SK-N-SH treated with all-trans-retinoic acid at 6 μM for 48 hours (cell line): ENCODE data around the gene GFRAL.
A peak's percentile ranks its signal among the peaks of the same experiment; 100 is the strongest.

Source experiments
- ATAC-seq: fragments of 200-7000 bp; cut with Tn5 transposase; 3 replicates; pipeline ENCODE4 v1.9.1; 2020; ENCODE audit warnings: mild to moderate bottlenecking, moderate library complexity
- ARNTL ChIP-seq: fragments of 450-650 bp; formaldehyde crosslinking; IDR thresholded peaks from 2 replicates; pipeline ENCODE4 v1.5.0; 2020; ENCODE audit warnings: low read depth, mild to moderate bottlenecking, moderate library complexity, borderline replicate concordance
- BACH2 ChIP-seq: fragments of 250-450 bp; sonication (Bioruptor Pico); IDR thresholded peaks from 2 replicates; pipeline ENCODE4 v1.9.0; 2021; ENCODE audit warnings: mild to moderate bottlenecking, borderline replicate concordance
- CREB5 ChIP-seq: fragments of 250-450 bp; sonication (Bioruptor Pico); IDR thresholded peaks from 2 replicates; pipeline ENCODE4 v1.5.1; 2020; ENCODE audit warnings: low read depth, mild to moderate bottlenecking, moderate library complexity
- CSDC2 ChIP-seq: fragments of 250-450 bp; sonication (Bioruptor Pico); IDR thresholded peaks from 2 replicates; pipeline ENCODE4 v1.5.0; 2020; ENCODE audit warnings: mild to moderate bottlenecking, moderate library complexity
- CSRNP3 ChIP-seq: fragments of 250-450 bp; sonication (Bioruptor Pico); IDR thresholded peaks from 2 replicates; pipeline ENCODE4 v1.5.1; 2021; ENCODE audit warnings: mild to moderate bottlenecking, moderate library complexity
- ESRRG ChIP-seq: fragments of 250-450 bp; sonication (Bioruptor Pico); IDR thresholded peaks from 2 replicates; pipeline ENCODE4 v1.6.1; 2021; ENCODE audit warnings: mild to moderate bottlenecking
- GLIS3 ChIP-seq: fragments of 250-450 bp; sonication (Bioruptor Pico); IDR thresholded peaks from 2 replicates; pipeline ENCODE4 v1.5.0; 2020; ENCODE audit warnings: mild to moderate bottlenecking, moderate library complexity
- ISL1 ChIP-seq: fragments of 250-450 bp; sonication (Bioruptor Pico); IDR thresholded peaks from 2 replicates; pipeline ENCODE4 v2.1.2; 2022; ENCODE audit warnings: mild to moderate bottlenecking, moderate library complexity
- OSR1 ChIP-seq: fragments of 250-450 bp; sonication (Bioruptor Pico); IDR thresholded peaks from 2 replicates; pipeline ENCODE4 v1.8.0; 2022; ENCODE audit warnings: moderate library complexity, mild to moderate bottlenecking, inconsistent platforms
- POU6F1 ChIP-seq: fragments of 250-450 bp; sonication (Bioruptor Pico); IDR thresholded peaks from 2 replicates; pipeline ENCODE4 v1.8.0; 2021; ENCODE audit warnings: low read depth, mild to moderate bottlenecking, moderate library complexity, borderline replicate concordance
- PPARA ChIP-seq: fragments of 250-450 bp; sonication (Bioruptor Pico); IDR thresholded peaks from 2 replicates; pipeline ENCODE4 v1.5.0; 2020; ENCODE audit warnings: mild to moderate bottlenecking, borderline replicate concordance
- RARB ChIP-seq: fragments of 250-450 bp; sonication (Bioruptor Pico); IDR thresholded peaks from 2 replicates; pipeline ENCODE4 v1.8.0; 2021; ENCODE audit warnings: mild to moderate bottlenecking, moderate library complexity
- SNAI2 ChIP-seq: fragments of 250-450 bp; sonication (Bioruptor Pico); IDR thresholded peaks from 2 replicates; pipeline ENCODE4 v1.5.0; 2020; ENCODE audit warnings: mild to moderate bottlenecking, moderate library complexity
- TCF4 ChIP-seq: fragments of 250-450 bp; sonication (Bioruptor Pico); IDR thresholded peaks from 2 replicates; pipeline ENCODE4 v1.8.0; 2021; ENCODE audit warnings: mild to moderate bottlenecking, moderate library complexity, borderline replicate concordance
- TOX ChIP-seq: fragments of 250-450 bp; sonication (Bioruptor Pico); IDR thresholded peaks from 2 replicates; pipeline ENCODE4 v1.8.0; 2021; ENCODE audit warnings: mild to moderate bottlenecking, moderate library complexity, borderline replicate concordance
- TSHZ2 ChIP-seq: fragments of 250-450 bp; sonication (Bioruptor Pico); IDR thresholded peaks from 2 replicates; pipeline ENCODE4 v1.5.0; 2020; ENCODE audit warnings: mild to moderate bottlenecking, moderate library complexity
- ZC3H10 ChIP-seq: fragments of 250-450 bp; sonication (Bioruptor Pico); IDR thresholded peaks from 2 replicates; pipeline ENCODE4 v1.5.1; 2021; ENCODE audit warnings: mild to moderate bottlenecking, moderate library complexity
- ZFP3 ChIP-seq: fragments of 250-450 bp; sonication (Bioruptor Pico); IDR thresholded peaks from 2 replicates; pipeline ENCODE4 v1.5.0; 2020; ENCODE audit warnings: mild to moderate bottlenecking, moderate library complexity
- ZFP30 ChIP-seq: fragments of 450-650 bp; formaldehyde crosslinking; IDR thresholded peaks from 2 replicates; pipeline ENCODE4 v1.5.0; 2022; ENCODE audit warnings: mild to moderate bottlenecking, moderate library complexity
- ZNF565 ChIP-seq: fragments of 450-650 bp; formaldehyde crosslinking; conservative IDR thresholded peaks from 2 replicates; pipeline ENCODE4 v1.5.0; 2020; ENCODE audit warnings: low read depth, mild to moderate bottlenecking, moderate library complexity
- ZNF70 ChIP-seq: fragments of 450-650 bp; formaldehyde crosslinking; IDR thresholded peaks from 2 replicates; pipeline ENCODE4 v1.5.0; 2020; ENCODE audit warnings: mild to moderate bottlenecking, moderate library complexity
- ZNF8 ChIP-seq: fragments of 450-650 bp; formaldehyde crosslinking; IDR thresholded peaks from 2 replicates; pipeline ENCODE4 v1.5.0; 2020; ENCODE audit warnings: mild to moderate bottlenecking, moderate library complexity

The GFRAL gene

GRCh38 chr6:55443238-55444134 is 116.2 kb downstream of the GFRAL start:
- no peak for ATAC-seq
- TF ChIP-seq RARB (CRISPR knock-in tag) (no peak), ZNF70 (CRISPR knock-in tag) (no peak), ISL1 (CRISPR knock-in tag) (no peak), POU6F1 (CRISPR knock-in tag) (no peak), ZFP3 (CRISPR knock-in tag) (no peak), ZC3H10 (no peak)

GRCh38 chr6:55445648-55446204 is 118.5 kb downstream of the GFRAL start:
- TF ChIP-seq ZNF70 (CRISPR knock-in tag): no peak
- TF ChIP-seq CSDC2 (CRISPR knock-in tag): no peak
- no peak for TF ChIP-seq ZNF565
- no peak for TF ChIP-seq TCF4 (CRISPR knock-in tag)
- no peak for TF ChIP-seq PPARA (CRISPR knock-in tag)
- no peak for TF ChIP-seq SNAI2 (CRISPR knock-in tag)
- TF ChIP-seq RARB (CRISPR knock-in tag): no peak
- TF ChIP-seq ARNTL (CRISPR knock-in tag): no peak
- TF ChIP-seq TOX (CRISPR knock-in tag): no peak
- TF ChIP-seq ZNF8 (CRISPR knock-in tag): no peak
- TF ChIP-seq ZFP3 (CRISPR knock-in tag): no peak
- TF ChIP-seq ZFP30 (CRISPR knock-in tag): no peak
- no peak for TF ChIP-seq BACH2
- ATAC-seq: 0 out of 3 replicates have a peak, but pooled peaks have one; percentile 32

- TF ChIP-seq BACH2: no peak
- TF ChIP-seq RARB (CRISPR knock-in tag): no peak
- TF ChIP-seq ISL1 (CRISPR knock-in tag): no peak
- no peak for TF ChIP-seq ZNF565
- TF ChIP-seq TCF4 (CRISPR knock-in tag): no peak
- no peak for TF ChIP-seq ESRRG (CRISPR knock-in tag)
- TF ChIP-seq CREB5 (CRISPR knock-in tag): no peak
- no peak for TF ChIP-seq GLIS3
- TF ChIP-seq ARNTL (CRISPR knock-in tag): no peak
- TF ChIP-seq PPARA (CRISPR knock-in tag): no peak
- TF ChIP-seq SNAI2 (CRISPR knock-in tag): no peak
- TF ChIP-seq POU6F1 (CRISPR knock-in tag): no peak
- TF ChIP-seq ZNF8 (CRISPR knock-in tag): no peak
- TF ChIP-seq TSHZ2 (CRISPR knock-in tag): no peak
- TF ChIP-seq OSR1 (CRISPR knock-in tag): no peak
- TF ChIP-seq ZFP3 (CRISPR knock-in tag): no peak
- TF ChIP-seq CSRNP3 (CRISPR knock-in tag): no peak
- TF ChIP-seq CSDC2 (CRISPR knock-in tag): no peak
- no peak for TF ChIP-seq ZNF70 (CRISPR knock-in tag)
- ATAC-seq: no peak
Measured at GRCh38 chr6:55447891-55448290, 120.6 kb downstream of the GFRAL start.
